Stimulated activated effector memory CD8-positive, alpha-beta T cell treated with anti-CD3 and anti-CD28 coated beads, Interleukin-12 subunit alpha, Interleukin-12 subunit beta, amount 100 ng/mL, for 72 hours (primary cell): ENCODE results near the gene ANKLE1.

ENCODE experiments used
- ATAC-seq: fragments of 150-1000 bp; cut with Tn5 transposase; 2 replicates; pipeline ENCODE4 v1.10.0; 2021
- DNase-seq, 2 donors: peaks; one replicate each; pipeline ENCODE4 v3.0.0; 2021 to 2022; ENCODE audit warnings: low spot score in 2 of 2
- H3K27ac Mint-ChIP-seq: one replicate; pipeline ENCODE4 v1.8.0; 2022; ENCODE audit warnings: mild to moderate bottlenecking, mixed read lengths
- H3K36me3 Mint-ChIP-seq: one replicate; pipeline ENCODE4 v1.8.0; 2022; ENCODE audit warnings: mild to moderate bottlenecking, mixed read lengths
- H3K4me1 Mint-ChIP-seq: one replicate; pipeline ENCODE4 v1.8.0; 2022; ENCODE audit warnings: mixed read lengths
- H3K4me3 Mint-ChIP-seq: one replicate; pipeline ENCODE4 v1.8.0; 2022; ENCODE audit warnings: mild to moderate bottlenecking, mixed read lengths
- H3K9me3 Mint-ChIP-seq: one replicate; pipeline ENCODE4 v1.8.0; 2022; ENCODE audit warnings: mixed read lengths

ANKLE1 gene

DNA sequence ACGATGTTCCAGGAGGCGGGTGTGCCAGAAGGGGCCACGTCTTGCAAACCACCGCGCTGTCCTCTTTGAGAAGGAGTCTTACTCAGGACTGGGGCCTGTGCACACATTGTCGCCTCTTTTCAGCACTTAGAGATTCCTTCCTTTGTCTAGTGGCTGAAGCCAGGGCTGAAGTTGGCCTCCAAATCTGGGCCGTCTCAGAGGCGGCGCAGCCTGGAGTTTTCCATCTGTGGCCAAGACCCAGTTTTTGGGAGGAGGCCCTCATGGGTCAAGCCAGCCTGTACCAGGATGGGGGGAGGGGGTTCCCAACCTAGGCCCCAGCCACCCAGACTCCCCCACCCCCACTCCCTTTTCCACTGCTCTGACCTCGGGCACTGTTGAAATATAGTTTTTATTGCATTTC is 41.2 kb downstream of the ANKLE1 start:
- H3K27ac Mint-ChIP-seq: peak overlapping the region; percentile 26
- H3K9me3 Mint-ChIP-seq: no peaks in the 10 kb centered on the region
- peaks cover 51% of the 10 kb centered on the region for H3K36me3 Mint-ChIP-seq
- DNase-seq (no peak), ATAC-seq (no peak)
- H3K4me3 Mint-ChIP-seq: no peak overlapping the region
- peaks cover 8% of the 10 kb centered on the region for H3K4me1 Mint-ChIP-seq

DNA sequence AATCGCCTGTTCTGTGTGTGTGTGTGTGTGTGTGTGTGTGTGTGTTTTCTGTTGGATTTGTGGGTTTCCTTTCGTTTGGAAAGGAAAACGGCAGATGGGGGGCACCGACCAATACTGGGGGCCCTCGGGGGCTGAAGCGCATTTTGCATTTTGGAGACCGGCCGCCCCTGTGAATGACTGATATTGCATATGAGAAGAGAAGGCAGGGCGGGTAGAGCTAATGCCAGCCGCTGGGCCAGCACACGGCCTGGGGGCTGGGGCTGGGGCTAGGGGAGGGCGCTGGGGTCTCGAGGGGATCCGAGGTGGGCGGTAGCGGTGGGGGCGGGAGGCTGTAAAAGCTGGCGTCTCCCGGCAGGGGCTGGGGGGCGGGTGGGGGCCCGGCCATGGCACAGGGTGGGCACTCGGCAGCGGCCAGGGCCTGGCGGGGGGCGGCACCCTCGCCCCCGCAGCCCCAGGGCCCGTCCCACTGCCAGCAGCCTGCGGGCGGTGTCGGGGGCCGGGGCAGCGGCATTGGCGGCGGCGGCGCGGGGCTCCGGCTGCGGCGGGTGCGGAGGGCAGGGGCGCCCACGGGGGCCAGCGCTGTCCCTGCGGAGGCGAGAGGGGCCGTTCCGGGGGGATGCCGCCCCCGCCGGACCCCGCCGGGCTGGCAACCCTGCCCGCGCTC is 41.7 kb downstream of the ANKLE1 start:
- Mint-ChIP-seq H3K27ac (peak overlapping the region; percentile 26), H3K36me3 (peaks cover 45% of the 10 kb centered on the region), H3K4me3 (no peak overlapping the region), H3K9me3 (no peaks in the 10 kb centered on the region), H3K4me1 (peaks cover 5% of the 10 kb centered on the region)
- DNase-seq: no peak
- ATAC-seq: no peak

DNA sequence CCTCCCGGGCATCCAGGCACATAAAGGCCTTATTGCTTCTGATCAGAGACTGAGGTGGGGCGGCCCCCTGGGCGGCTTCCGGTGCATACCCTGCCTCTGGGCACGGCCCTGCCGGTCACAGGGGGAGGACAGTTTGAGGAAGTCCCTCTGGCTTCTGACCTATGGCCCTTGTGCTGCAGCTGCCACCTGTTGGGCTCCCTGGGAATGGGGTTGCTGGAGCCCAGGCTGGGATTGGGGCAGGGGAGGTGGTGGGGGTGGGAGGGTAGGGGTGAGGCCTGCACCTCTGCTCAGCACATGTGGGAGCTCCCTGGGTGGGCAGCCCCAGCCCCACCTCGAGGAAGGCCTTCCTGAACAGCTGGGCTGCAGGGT is 42.2 kb downstream of the ANKLE1 start:
- H3K4me3 Mint-ChIP-seq: no peak overlapping the region
- no peak for DNase-seq
- H3K4me1 Mint-ChIP-seq: peaks cover 5% of the 10 kb centered on the region
- no peak for ATAC-seq
- H3K9me3 Mint-ChIP-seq: no peaks in the 10 kb centered on the region
- H3K27ac Mint-ChIP-seq: no peak overlapping the region
- peaks cover 40% of the 10 kb centered on the region for H3K36me3 Mint-ChIP-seq

DNA sequence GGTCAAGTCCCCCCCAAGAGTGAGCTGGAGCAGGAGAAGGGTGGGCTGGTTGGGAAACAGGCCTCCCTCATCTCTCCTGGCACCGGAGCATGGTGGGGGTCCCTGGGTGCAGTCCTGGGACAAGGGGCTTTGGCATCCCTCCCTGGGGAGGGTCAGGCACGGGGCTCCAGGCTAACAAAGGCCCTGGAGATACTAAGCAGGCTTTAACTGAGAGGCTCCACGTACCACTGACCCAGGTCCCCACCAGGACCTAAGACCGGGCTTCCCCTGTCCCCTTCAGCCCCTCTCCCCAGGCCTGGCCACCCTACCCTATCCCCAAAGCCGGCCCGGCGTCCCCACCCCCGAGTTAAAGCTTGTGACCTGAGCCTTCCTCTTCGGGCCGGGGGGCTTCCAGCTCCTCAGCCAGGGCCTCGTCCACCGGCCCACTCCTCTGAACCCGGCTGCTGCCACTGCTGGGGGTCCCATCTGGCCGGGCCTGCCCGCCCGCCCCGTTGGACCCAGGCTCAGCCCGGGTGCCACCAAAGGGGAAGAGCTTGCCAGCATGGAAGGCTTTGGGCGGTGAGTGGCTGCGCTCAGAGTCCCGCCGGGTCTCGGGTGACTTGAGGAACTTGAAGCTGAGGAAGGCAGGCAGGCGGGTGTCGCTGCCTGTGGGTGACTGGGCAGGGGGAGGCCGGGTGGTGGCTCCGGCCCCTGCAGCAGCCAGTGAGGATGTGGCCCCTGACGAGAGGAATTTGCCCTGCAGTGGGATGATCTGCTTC is 42.8 kb downstream of the ANKLE1 start:
- no peak overlapping the region for H3K27ac Mint-ChIP-seq

DNA sequence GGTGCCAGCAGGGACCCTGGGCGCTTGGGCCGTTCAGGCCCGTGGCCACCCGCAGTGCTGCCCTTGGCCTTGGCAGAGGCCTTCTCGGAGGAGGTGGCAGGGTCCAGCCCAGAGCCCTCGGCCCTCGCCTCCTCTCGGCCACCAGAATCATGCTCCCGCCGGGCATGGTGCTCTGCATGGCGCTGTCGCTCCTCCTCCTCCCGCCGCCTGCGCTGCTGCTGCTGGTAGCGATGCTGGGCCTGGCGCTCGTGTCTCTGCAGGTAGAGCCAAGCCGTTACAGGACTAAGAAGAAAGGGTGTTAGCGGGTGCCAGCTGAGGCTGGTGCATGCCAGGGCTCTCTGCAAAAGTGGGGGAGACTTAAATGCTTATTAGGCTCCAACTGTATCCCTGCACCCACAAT is 43.4 kb downstream of the ANKLE1 start:
- Mint-ChIP-seq H3K9me3 (no peaks in the 10 kb centered on the region), H3K4me3 (no peak overlapping the region), H3K4me1 (peaks cover 10% of the 10 kb centered on the region), H3K27ac (no peak overlapping the region), H3K36me3 (peaks cover 28% of the 10 kb centered on the region)
- DNase-seq (no peak), ATAC-seq (no peak)

More for the DNA sequence above, 42.8 kb downstream of the ANKLE1 start:
- peaks cover 5% of the 10 kb centered on the region for H3K4me1 Mint-ChIP-seq
- H3K4me3 Mint-ChIP-seq: no peak overlapping the region
- no peaks in the 10 kb centered on the region for H3K9me3 Mint-ChIP-seq
- DNase-seq (no peak), ATAC-seq (no peak)
- H3K36me3 Mint-ChIP-seq: peaks cover 34% of the 10 kb centered on the region

DNA sequence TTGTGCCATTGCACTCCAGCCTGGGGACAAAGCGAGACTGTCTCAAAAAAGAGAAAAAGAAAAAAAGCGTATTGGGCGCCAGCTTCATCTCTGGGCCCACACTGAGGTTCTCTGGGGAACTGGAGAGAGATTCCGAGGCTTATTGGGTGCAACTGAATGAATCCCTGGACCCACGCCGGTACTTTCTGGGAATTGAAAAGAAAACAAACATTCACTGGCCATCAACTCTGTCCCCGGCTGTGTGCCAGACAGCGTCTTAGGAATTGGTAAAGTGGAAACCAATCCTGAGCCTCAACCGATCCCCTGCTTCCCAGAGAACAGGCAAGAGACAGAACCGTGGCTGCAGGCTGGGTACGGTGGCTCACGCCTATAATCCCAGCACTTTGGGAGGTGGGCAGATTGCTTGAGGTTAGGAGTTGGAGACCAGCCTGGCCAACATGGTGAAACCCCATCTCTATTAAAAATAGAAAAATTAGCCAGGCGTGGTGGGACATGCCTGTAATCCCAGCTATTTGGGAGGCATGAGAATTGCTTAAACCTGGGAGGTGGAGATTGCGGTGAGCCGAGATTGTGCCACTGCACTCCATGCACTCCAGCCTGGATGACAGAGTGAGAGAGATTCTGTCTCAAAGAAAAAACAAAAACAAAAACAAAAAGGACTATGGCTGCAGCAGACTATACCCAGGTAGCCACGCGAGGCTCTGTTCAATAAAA is 44.3 kb downstream of the ANKLE1 start:
- Mint-ChIP-seq H3K4me3 (no peak overlapping the region), H3K36me3 (peaks cover 19% of the 10 kb centered on the region), H3K9me3 (no peaks in the 10 kb centered on the region), H3K4me1 (peaks cover 10% of the 10 kb centered on the region), H3K27ac (no peak overlapping the region)
- ATAC-seq: no peak
- DNase-seq: no peak

DNA sequence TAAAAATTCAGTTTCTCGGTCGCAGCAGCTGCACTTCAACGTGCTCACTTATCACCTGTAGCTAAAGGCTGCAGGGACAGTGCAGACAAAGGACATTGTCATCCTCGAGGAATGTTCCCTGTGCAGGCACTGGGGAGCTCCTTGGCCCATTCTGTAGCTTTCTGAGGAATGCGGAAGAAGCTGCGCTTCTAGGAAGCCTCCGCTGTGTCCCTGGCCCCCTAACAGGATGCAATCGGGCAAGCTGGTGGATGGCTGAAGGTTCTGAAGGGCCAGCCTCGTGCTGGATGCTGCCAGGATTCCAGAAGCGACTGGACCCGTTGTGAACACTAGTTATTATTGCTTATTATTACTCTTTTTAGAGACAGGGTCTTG is 44.9 kb downstream of the ANKLE1 start:
- H3K9me3 Mint-ChIP-seq: no peaks in the 10 kb centered on the region
- ATAC-seq (no peak), DNase-seq (no peak)
- H3K4me1 Mint-ChIP-seq: peaks cover 10% of the 10 kb centered on the region
- H3K4me3 Mint-ChIP-seq: no peak overlapping the region
- H3K27ac Mint-ChIP-seq: no peak overlapping the region
- H3K36me3 Mint-ChIP-seq: peaks cover 13% of the 10 kb centered on the region

DNA sequence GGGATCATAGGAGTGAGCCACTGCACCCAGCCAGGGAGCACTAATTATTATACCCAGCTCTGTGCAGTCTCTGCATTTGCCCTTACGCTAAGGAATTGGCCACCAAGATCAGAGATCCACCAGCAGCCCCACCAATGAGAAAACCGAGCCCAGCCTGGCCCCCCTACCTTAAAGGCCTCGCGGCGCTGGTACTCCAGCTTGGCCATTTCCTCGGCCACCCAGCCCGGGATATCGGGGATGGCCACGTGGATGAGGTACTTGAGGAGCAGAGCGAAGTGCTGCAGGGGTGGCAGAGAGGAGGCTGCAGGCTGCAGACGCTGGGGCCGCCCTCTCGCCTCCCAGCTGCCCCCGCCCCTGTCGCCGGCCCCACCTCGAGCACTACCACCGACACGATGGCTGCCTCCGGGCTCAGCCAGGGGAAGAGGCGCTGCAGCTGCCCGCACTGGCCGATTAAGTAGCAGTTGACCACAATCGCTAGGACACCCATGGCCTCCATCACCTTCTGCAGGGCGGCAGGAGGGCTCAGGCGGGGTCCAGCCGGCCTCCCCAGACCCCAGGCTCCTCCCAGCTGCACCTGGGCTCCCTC is 45.5 kb downstream of the ANKLE1 start:
- DNase-seq (no peak), ATAC-seq (no peak)
- Mint-ChIP-seq H3K36me3 (peaks cover 11% of the 10 kb centered on the region), H3K4me3 (no peak overlapping the region), H3K27ac (no peak overlapping the region), H3K4me1 (peaks cover 10% of the 10 kb centered on the region), H3K9me3 (no peaks in the 10 kb centered on the region)

DNA sequence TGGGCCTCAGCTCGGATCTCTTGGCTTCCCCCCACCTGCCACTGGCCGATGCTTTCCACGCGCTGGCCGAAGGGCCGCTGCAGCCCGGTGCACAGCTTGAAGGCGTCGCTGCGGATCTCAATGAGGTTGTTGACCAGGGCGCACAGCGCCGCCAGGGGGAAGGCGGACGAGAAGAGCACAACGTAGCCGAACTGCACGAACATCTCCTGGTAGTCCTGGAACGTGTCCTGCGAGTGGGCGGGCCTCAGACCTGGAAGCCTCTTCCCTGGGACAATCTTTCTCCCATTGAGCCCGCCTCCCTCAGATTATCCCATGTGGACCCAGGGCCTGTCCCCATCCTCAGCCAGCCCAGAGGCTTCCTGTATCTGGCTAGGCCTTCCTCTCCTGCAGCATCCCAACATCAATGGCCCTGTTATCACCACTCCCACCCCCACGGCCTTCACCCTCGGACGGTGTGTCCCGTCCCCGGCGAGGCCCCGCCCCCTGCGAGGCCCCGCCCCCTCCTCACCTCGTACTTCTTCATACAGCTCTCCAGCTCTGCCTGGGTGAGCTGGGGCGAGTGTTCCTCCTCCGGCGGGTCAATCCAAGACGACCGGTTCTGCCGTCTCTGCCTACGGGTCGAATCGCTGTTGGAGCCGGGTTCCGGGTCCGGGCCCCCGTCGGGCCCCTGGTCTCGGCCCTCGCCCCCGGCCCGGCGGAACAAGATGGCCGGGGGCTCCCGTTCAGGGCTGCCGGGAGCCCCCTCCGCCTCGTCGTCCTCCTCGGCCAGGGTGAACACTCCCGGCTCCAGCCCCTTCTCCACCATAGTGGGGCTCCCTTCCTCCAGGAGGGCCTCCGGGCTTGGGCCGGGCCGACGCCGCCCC is 46.2 kb downstream of the ANKLE1 start:
- peak; percentile 76 for ATAC-seq
- Mint-ChIP-seq H3K27ac (peak overlapping the region; percentile 37), H3K4me1 (peaks cover 9% of the 10 kb centered on the region), H3K36me3 (peaks cover 4% of the 10 kb centered on the region), H3K4me3 (peak overlapping the region; percentile 62), H3K9me3 (no peaks in the 10 kb centered on the region)
- DNase-seq: peak; percentile 34 to 72

DNA sequence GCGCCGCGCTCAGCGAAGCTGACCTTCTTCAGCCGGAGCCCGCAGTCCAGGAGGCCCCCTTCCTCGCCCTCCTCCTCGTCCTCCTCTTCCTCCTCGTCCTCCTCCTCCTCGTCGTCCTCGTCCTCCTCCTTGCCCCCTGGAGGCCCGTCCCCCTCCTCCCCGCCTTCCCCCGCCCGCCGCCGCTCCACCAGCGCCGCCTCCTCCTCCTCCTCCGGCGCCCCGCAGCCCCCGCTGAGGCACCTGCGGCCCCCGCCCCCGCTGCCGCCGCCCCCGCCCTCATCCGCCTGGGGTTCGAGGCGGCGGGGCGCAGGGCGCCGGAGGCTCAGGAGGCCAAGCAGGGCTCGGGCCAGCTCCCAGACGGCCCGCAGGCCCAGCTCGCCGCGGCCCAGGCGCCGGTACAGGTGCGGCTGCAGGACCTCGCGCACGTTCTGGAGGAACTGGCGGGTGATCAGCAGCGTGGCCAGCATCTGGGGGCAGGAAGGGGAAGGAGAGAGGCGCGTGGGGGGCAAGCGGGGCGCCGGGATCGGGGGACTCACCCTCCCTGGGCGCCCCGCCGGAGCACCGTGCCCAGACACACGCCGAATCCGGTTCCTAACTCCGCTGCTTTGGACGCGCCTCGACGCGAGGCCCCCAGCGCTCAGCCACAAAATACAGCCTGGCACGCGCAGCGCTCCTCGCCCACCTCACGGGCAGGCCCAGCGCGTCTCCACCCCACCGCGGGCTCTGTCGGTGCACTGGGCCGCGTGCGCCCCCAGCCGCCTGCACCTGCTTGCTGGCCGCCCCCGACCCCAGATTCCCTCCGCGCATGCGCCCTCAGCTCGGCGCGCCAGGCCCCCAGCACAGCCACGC is 47.0 kb downstream of the ANKLE1 start:
- no peaks in the 10 kb centered on the region for H3K9me3 Mint-ChIP-seq
- ATAC-seq: peak; percentile 38
- H3K27ac Mint-ChIP-seq: peak overlapping the region; percentile 37
- peak overlapping the region; percentile 62 for H3K4me3 Mint-ChIP-seq
- no peaks in the 10 kb centered on the region for H3K36me3 Mint-ChIP-seq
- no peak for DNase-seq
- H3K4me1 Mint-ChIP-seq: peaks cover 17% of the 10 kb centered on the region

DNA sequence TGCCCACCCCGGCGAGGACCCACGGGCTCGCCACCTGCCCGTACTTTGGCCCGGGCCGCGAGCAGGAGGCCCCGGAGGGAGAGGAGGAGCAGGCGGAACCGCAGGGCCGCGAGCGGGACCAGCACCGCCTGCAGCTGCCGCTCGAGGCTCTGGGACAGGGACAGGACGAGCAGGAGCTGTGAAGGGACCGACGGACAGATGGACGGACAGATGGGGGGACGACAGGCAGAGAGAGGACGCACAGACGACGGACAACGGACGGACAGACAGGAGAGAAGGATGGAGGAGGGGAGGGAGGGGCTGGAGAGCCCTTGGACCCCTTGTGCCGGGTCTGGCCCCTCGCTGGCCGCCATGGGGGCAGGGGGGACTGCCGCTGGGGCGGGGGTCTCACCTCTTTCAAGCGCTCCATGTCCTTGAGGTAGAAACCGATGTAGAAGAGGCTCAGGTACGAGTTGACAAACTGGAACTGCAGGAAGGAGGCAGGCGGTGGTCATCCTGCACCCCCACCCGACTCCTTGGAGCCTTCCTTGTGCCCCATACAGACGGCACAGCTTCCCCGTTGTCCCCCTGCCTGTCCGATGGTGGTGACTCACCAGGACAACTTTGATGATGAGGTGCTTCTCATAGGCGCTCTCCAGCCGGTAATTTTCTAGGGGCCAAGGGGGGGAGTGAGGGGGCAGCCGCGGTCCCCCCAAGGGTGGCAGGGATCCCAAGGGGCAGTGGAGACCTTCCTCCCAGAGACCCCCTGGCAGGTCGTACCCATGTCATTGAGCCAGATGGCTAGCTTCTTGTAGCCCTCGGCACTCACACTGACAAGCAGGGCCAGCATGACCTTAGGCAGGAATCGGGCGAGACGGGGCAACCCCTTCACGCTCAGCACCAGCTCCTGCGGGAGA is 47.9 kb downstream of the ANKLE1 start:
- ATAC-seq (no peak), DNase-seq (no peak)
- Mint-ChIP-seq H3K4me3 (peak overlapping the region; percentile 62), H3K36me3 (no peaks in the 10 kb centered on the region), H3K27ac (no peak overlapping the region), H3K4me1 (peaks cover 22% of the 10 kb centered on the region), H3K9me3 (no peaks in the 10 kb centered on the region)

DNA sequence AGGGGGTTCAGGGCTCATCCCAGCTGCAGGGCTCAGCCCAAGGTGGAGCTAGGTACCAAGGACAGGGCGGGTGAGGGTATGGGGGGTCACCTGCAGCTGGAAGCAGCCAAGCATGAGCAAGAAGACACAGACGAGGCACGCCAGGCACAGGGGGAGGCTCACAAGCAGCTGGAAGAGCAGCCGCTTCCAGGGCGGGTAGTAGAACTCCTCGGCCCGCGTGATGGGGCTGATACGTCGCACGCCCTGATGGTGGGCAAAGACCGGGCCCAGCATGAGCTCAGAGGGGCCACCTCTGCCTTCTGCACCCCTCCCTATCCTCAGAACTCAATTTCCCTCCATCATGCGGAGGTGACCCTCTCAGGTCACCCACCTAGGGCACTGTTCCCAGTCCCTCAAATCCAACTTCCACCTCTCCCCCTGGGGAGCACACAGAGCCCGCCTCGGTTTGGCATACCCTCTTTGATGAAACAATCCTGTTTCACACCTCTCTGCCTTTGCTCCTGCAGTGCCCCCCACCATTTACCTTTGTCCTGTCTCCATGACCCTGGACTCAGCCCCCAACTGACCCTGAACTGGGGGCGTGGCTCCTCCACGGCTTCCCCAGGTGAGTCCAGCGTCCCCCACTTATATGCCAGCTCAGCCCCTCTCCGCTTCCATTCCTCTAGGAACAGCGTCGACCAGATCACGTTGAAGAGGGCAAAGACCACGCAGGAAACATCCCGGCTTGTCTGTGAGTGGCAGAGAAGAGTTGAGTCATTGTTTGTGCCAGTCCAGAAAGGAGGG is 48.8 kb downstream of the ANKLE1 start:
- H3K4me1 Mint-ChIP-seq: peaks cover 29% of the 10 kb centered on the region
- ATAC-seq (no peak), DNase-seq (no peak)
- no peaks in the 10 kb centered on the region for H3K9me3 Mint-ChIP-seq
- peak overlapping the region; percentile 20 for H3K27ac Mint-ChIP-seq
- H3K36me3 Mint-ChIP-seq: no peaks in the 10 kb centered on the region
- H3K4me3 Mint-ChIP-seq: peak overlapping the region; percentile 62
